Osteoblast (primary cell): ENCODE data around the gene TNC. TPM values are rescaled to one million over a fixed set of nuclear protein-coding genes. Genes with fewer than 3 reads are reported as not detected.

ENCODE experiments used
- DNase-seq: peaks from one replicate; pipeline ENCODE4 v3.0.0; 2011; ENCODE audit warnings: low spot score, mixed read lengths; ENCODE audit not compliant: insufficient read length; ENCODE audit errors: missing footprints
- H2AFZ ChIP-seq: 2 replicates; pipeline ENCODE4 v1.6.0; 2011; ENCODE audit warnings: mild to moderate bottlenecking, low read length
- H3K27ac ChIP-seq: 2 replicates; pipeline ENCODE4 v1.5.1; 2011; ENCODE audit warnings: mild to moderate bottlenecking, low read depth, low read length, moderate library complexity
- H3K27me3 ChIP-seq: 2 replicates; pipeline ENCODE4 v1.6.0; 2012; ENCODE audit warnings: mild to moderate bottlenecking, control low read depth, inconsistent platforms, low read length, moderate library complexity; ENCODE audit not compliant: insufficient read depth
- H3K36me3 ChIP-seq: 2 replicates; pipeline ENCODE4 v1.5.1; 2011; ENCODE audit warnings: mild to moderate bottlenecking, low read length, control low read depth, moderate library complexity; ENCODE audit not compliant: insufficient read depth
- H3K4me1 ChIP-seq: 2 replicates; pipeline ENCODE4 v1.5.1; 2011; ENCODE audit warnings: mild to moderate bottlenecking, low read length, control low read depth, moderate library complexity; ENCODE audit not compliant: insufficient read depth
- H3K4me2 ChIP-seq: 2 replicates; pipeline ENCODE4 v1.6.0; 2011; ENCODE audit warnings: mild to moderate bottlenecking, low read length; ENCODE audit not compliant: insufficient read depth
- H3K4me3 ChIP-seq: fragments of 200-600 bp; sonication (generic); 3 replicates; pipeline ENCODE4 v1.5.1; 2012; ENCODE audit warnings: mild to moderate bottlenecking, low read length, inconsistent platforms; ENCODE audit not compliant: insufficient read depth
- H3K79me2 ChIP-seq: 2 replicates; pipeline ENCODE4 v1.6.0; 2012; ENCODE audit warnings: mild to moderate bottlenecking, low read length, control low read depth, inconsistent platforms; ENCODE audit not compliant: insufficient read depth
- H3K9me3 ChIP-seq: 2 replicates; pipeline ENCODE4 v1.5.1; 2011; ENCODE audit warnings: low read depth, low read length, control low read depth
- H4K20me1 ChIP-seq: 2 replicates; pipeline ENCODE4 v1.6.0; 2012; ENCODE audit warnings: mild to moderate bottlenecking, low read length, control low read depth; ENCODE audit not compliant: insufficient read depth
- total RNA-seq: library from RNA; depleted of rRNA; stranded (reverse); fragments of >200 nt; gene quantifications from 2 replicates; pipeline ENCODE4 v1.2.3, GENCODE V29; 2012
- TF ChIP-seq, protein P1 (sequence below): IDR thresholded peaks from 2 replicates; pipeline ENCODE4 v1.5.1; 2011; ENCODE audit warnings: mild to moderate bottlenecking, low read depth, low read length, moderate library complexity; ENCODE audit errors: extremely low read depth

Gene TNC
- total RNA-seq, 1 donor = 611 TPM

DNA sequence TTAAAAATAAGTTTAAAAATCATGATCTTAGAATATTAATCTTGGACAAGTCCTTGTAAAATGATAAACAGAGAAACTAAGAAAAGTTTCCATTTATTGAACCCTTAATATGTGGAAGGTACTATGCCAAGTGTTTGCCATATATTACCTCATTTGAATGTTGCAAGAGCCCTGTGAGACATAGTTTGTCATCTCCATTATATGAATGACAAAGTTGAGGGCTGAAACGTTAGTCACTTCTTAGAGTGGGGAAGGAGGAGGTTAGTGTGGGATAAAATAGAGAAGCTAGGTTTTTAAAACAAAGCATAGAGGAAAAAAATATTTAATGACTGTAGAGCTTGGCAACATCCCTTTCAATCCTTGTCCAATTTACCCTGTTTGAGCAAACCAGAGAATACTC lies 2.0 kb downstream of the TNC start:
- peak overlapping the region; percentile 84 for H3K27ac ChIP-seq
- H4K20me1 ChIP-seq = peaks cover 4% of the 10 kb centered on the region
- peak; percentile 85 for DNase-seq
- no peak overlapping the region for H2AFZ ChIP-seq
- H3K79me2 ChIP-seq = peaks cover 46% of the 10 kb centered on the region
- TF ChIP-seq, protein P1, sequence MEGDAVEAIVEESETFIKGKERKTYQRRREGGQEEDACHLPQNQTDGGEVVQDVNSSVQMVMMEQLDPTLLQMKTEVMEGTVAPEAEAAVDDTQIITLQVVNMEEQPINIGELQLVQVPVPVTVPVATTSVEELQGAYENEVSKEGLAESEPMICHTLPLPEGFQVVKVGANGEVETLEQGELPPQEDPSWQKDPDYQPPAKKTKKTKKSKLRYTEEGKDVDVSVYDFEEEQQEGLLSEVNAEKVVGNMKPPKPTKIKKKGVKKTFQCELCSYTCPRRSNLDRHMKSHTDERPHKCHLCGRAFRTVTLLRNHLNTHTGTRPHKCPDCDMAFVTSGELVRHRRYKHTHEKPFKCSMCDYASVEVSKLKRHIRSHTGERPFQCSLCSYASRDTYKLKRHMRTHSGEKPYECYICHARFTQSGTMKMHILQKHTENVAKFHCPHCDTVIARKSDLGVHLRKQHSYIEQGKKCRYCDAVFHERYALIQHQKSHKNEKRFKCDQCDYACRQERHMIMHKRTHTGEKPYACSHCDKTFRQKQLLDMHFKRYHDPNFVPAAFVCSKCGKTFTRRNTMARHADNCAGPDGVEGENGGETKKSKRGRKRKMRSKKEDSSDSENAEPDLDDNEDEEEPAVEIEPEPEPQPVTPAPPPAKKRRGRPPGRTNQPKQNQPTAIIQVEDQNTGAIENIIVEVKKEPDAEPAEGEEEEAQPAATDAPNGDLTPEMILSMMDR = no peak
- H3K4me2 ChIP-seq = peak overlapping the region; percentile 92
- H3K4me1 ChIP-seq = peaks cover 53% of the 10 kb centered on the region
- no peaks in the 10 kb centered on the region for H3K9me3 ChIP-seq
- H3K36me3 ChIP-seq = peaks cover 24% of the 10 kb centered on the region
- H3K4me3 ChIP-seq = peak overlapping the region; percentile 76
- no peaks in the 10 kb centered on the region for H3K27me3 ChIP-seq

DNA sequence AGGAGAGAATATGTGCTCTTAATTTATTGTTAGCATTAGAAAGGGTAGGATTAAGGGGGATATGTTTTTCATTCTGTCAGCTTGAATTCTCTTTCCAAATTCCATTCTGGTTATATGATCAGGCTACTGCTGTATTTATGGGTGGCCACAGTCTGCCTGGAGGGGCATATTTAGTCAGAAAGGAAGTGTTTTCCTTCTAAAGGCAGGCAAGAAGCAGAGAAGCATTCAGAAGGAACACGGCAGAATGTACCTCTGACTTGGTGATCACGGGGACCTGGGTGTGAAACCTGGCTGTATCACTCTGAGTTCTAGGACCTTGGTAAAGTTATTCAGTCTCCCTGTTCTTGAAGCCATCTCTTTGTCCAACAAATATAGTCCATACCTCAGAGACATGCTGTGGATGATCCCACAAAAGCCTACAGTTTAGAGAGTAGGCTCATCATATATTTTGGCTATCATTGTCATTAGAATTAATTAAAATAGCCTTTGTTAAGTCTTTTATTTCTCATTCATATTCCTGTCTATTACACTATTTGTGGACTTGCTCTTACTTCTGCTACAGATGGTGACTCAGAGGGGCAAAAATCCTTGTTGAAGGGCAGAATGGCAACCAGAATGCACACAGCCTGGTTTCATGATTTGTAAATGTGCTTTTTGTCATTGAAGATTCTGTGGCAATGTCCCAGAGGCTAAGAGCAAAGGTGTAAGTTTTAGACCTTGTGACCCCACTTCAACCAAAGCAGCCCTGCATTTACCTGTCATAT lies 2.7 kb downstream of the TNC start:
- peak overlapping the region; percentile 92 for H3K4me2 ChIP-seq
- TF ChIP-seq, protein P1 = no peak
- peaks cover 48% of the 10 kb centered on the region for H3K79me2 ChIP-seq
- no peak overlapping the region for H2AFZ ChIP-seq
- peak overlapping the region; percentile 54 for H3K4me3 ChIP-seq
- no peak for DNase-seq
- H4K20me1 ChIP-seq = peaks cover 4% of the 10 kb centered on the region
- no peaks in the 10 kb centered on the region for H3K27me3 ChIP-seq
- peak overlapping the region; percentile 84 for H3K27ac ChIP-seq
- H3K36me3 ChIP-seq = peaks cover 24% of the 10 kb centered on the region
- H3K9me3 ChIP-seq = no peaks in the 10 kb centered on the region
- H3K4me1 ChIP-seq = peaks cover 53% of the 10 kb centered on the region

DNA sequence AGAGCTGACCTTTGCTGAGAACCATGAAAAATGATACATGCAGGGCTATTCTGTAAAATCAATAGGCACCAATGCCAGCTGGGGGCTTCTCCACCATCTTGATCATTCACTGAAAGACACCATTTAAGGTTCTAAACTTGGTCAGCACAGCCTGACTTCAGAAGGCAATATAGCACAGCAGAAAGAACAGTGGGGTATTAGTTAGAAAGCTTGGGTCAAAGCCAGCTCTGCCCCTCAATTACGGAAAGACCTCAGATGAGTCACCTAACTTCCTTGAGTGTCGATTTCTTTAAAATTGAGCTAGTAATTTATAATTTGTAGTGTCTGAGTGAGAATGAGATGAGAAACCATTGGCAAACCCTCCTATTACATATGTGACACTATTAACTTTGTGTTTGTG lies 3.4 kb downstream of the TNC start:
- DNase-seq = no peak
- Histone ChIP-seq H3K4me3 (no peak overlapping the region), H2AFZ (no peak overlapping the region), H3K36me3 (peaks cover 24% of the 10 kb centered on the region), H4K20me1 (peaks cover 7% of the 10 kb centered on the region), H3K4me2 (peak overlapping the region; percentile 92), H3K9me3 (no peaks in the 10 kb centered on the region), H3K27me3 (no peaks in the 10 kb centered on the region), H3K4me1 (peaks cover 52% of the 10 kb centered on the region), H3K27ac (peak overlapping the region; percentile 84), H3K79me2 (peaks cover 53% of the 10 kb centered on the region)
- TF ChIP-seq, protein P1 = no peak

DNA sequence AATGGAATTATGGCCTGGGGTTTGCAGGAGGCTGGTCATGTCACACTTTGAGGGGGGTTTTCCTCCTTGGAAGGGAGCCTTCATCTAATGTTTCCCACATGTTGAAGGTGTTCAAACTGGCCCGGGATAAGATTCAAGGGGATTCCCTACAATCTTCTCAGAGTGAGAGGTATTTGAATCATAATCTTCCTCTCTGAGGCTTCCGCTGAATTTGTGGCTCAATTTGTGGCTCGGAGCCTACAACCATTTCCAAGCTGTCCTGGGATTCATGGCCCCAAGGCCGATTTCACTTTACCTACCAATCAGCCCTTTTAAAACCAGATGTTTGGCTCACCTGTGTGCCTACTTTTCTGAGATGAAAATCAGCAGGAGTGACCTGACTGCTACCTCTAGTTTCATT lies 3.9 kb downstream of the TNC start:
- H3K4me3 ChIP-seq = no peak overlapping the region

More for the DNA sequence above, 3.9 kb downstream of the TNC start:
- Histone ChIP-seq H3K4me1 (peaks cover 52% of the 10 kb centered on the region), H3K4me2 (peak overlapping the region; percentile 92), H3K27me3 (no peaks in the 10 kb centered on the region), H3K27ac (peak overlapping the region; percentile 12), H3K36me3 (peaks cover 26% of the 10 kb centered on the region), H4K20me1 (peaks cover 7% of the 10 kb centered on the region), H3K79me2 (peaks cover 57% of the 10 kb centered on the region), H3K9me3 (no peaks in the 10 kb centered on the region), H2AFZ (no peak overlapping the region)
- TF ChIP-seq, protein P1 = no peak
- DNase-seq = no peak
